Amygdala (tissue), 56 donors: Measurements from ENCODE around the gene ADAMTS8.
"Not testable (repeated sequence)": the region's sequence is repeated elsewhere in the genome, so short reads cannot be mapped to it uniquely, and the experiment has no call there.

Source experiments
- DNase-seq, 56 donors: peaks; one replicate each; lab custom pipeline; 2025; lab: John Stamatoyannopoulos, UW

The ADAMTS8 gene

GRCh38 chr11:130439160-130439519 is 10.7 kb upstream of the ADAMTS8 start:
- DNase-seq = no peak

- DNase-seq = not testable (repeated sequence)
Observed at GRCh38 chr11:130438401-130439159, 10.2 kb upstream of the ADAMTS8 start.

- DNase-seq = no peak
Observed at GRCh38 chr11:130437848-130438247, 9.4 kb upstream of the ADAMTS8 start.

- no peak for DNase-seq
Observed at GRCh38 chr11:130436171-130436570, 7.8 kb upstream of the ADAMTS8 start.

- no peak for DNase-seq
Observed at GRCh38 chr11:130435671-130436070, 7.3 kb upstream of the ADAMTS8 start.

- peak in 49 of 56 donors; percentile 8 to 86 (median 61) for DNase-seq
Observed at GRCh38 chr11:130434521-130435223, 6.3 kb upstream of the ADAMTS8 start.

GRCh38 chr11:130433357-130433756 is 4.9 kb upstream of the ADAMTS8 start:
- DNase-seq = no peak

- no peak for DNase-seq
Observed at GRCh38 chr11:130431801-130432200, 3.4 kb upstream of the ADAMTS8 start.

- DNase-seq = peak in 39 of 56 donors; percentile 15 to 81 (median 53)
Observed at GRCh38 chr11:130431331-130431773, 2.9 kb upstream of the ADAMTS8 start.

GRCh38 chr11:130429983-130430382 is 1.6 kb upstream of the ADAMTS8 start:
- DNase-seq = no peak

- DNase-seq = no peak
Observed at GRCh38 chr11:130429120-130429681, 792 bp upstream of the ADAMTS8 start.

GRCh38 chr11:130427581-130428315 is 661 bp downstream of the ADAMTS8 start:
- peak in 33 of 56 donors; percentile 13 to 69 (median 39) for DNase-seq

GRCh38 chr11:130426837-130427341 is 1.5 kb downstream of the ADAMTS8 start:
- DNase-seq = peak in 9 of 56 donors; percentile 12 to 50 (median 20)

- peak in 36 of 56 donors; percentile 11 to 69 (median 46) for DNase-seq
Observed at GRCh38 chr11:130426223-130426836, 2.1 kb downstream of the ADAMTS8 start.

- DNase-seq = no peak
Observed at GRCh38 chr11:130425156-130425555, 3.3 kb downstream of the ADAMTS8 start.

GRCh38 chr11:130424613-130425140 is 3.7 kb downstream of the ADAMTS8 start:
- DNase-seq = no peak

GRCh38 chr11:130423541-130424142 is 4.8 kb downstream of the ADAMTS8 start:
- no peak for DNase-seq

GRCh38 chr11:130422251-130422995 is 6.0 kb downstream of the ADAMTS8 start:
- no peak for DNase-seq

GRCh38 chr11:130421697-130422096 is 6.7 kb downstream of the ADAMTS8 start:
- no peak for DNase-seq
